ENCODE results near the gene SLCO1B1. TPM values are rescaled to one million over a fixed set of nuclear protein-coding genes. Genes with fewer than 3 reads are reported as not detected.
"Not testable (repeated sequence)": the region's sequence is repeated elsewhere in the genome, so short reads cannot be mapped to it uniquely, and the experiment has no call there.

Gene SLCO1B1, protein sequence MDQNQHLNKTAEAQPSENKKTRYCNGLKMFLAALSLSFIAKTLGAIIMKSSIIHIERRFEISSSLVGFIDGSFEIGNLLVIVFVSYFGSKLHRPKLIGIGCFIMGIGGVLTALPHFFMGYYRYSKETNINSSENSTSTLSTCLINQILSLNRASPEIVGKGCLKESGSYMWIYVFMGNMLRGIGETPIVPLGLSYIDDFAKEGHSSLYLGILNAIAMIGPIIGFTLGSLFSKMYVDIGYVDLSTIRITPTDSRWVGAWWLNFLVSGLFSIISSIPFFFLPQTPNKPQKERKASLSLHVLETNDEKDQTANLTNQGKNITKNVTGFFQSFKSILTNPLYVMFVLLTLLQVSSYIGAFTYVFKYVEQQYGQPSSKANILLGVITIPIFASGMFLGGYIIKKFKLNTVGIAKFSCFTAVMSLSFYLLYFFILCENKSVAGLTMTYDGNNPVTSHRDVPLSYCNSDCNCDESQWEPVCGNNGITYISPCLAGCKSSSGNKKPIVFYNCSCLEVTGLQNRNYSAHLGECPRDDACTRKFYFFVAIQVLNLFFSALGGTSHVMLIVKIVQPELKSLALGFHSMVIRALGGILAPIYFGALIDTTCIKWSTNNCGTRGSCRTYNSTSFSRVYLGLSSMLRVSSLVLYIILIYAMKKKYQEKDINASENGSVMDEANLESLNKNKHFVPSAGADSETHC
- total RNA-seq (not detected), total RNA-seq (0 to 0.14 (median 0) reads per million in 172 experiments)
- polyA plus RNA-seq (2013, experiment 1 of 2), result not detected
- polyA plus RNA-seq (2013, experiment 2 of 2), result not detected

- intact Hi-C loops (cut with DNase I, micrococcal nuclease), result no loop called here
- no peak within 1 kb of the TSS for H3K4me3 ChIP-seq (ENCODE audit: low read length)
- H3K27ac Mint-ChIP-seq, result no peak within 1 kb of the TSS
- H3K4me1 Mint-ChIP-seq (ENCODE audit: low read depth), result no peaks in the 10 kb centered on the region
- H3K4me1 ChIP-seq (ENCODE audit: insufficient read depth, low read length), result no peaks in the 10 kb centered on the region
- H3K9me3 Mint-ChIP-seq, result peaks cover 3% of the 10 kb centered on the region
- no peaks in the 10 kb centered on the region for H3K36me3 Mint-ChIP-seq (ENCODE audit: low read depth)
- H3K27ac ChIP-seq (ENCODE audit: low read depth in 1 of 2, low read length in 2 of 2), result no peak within 1 kb of the TSS
- DNase-seq (no peak), ATAC-seq (ENCODE audit: poor library complexity) (no peak)
- TF ChIP-seq, protein P1, sequence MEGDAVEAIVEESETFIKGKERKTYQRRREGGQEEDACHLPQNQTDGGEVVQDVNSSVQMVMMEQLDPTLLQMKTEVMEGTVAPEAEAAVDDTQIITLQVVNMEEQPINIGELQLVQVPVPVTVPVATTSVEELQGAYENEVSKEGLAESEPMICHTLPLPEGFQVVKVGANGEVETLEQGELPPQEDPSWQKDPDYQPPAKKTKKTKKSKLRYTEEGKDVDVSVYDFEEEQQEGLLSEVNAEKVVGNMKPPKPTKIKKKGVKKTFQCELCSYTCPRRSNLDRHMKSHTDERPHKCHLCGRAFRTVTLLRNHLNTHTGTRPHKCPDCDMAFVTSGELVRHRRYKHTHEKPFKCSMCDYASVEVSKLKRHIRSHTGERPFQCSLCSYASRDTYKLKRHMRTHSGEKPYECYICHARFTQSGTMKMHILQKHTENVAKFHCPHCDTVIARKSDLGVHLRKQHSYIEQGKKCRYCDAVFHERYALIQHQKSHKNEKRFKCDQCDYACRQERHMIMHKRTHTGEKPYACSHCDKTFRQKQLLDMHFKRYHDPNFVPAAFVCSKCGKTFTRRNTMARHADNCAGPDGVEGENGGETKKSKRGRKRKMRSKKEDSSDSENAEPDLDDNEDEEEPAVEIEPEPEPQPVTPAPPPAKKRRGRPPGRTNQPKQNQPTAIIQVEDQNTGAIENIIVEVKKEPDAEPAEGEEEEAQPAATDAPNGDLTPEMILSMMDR (IDR thresholded peaks at IDR 0.05), result no peak
- no peaks in the 10 kb centered on the region for H3K9me3 ChIP-seq (ENCODE audit: control insufficient read depth in 1 of 2, insufficient read depth in 1 of 2, low read length in 2 of 2)
- ChIA-PET CTCF (no interaction called here), POLR2A (no interaction called here)
- no peaks in the 10 kb centered on the region for H3K27me3 Mint-ChIP-seq
- no peak within 1 kb of the TSS for H3K4me3 Mint-ChIP-seq
- H3K36me3 ChIP-seq (ENCODE audit: insufficient read depth, low read length), result no peaks in the 10 kb centered on the region
- H3K27me3 ChIP-seq (ENCODE audit: control insufficient read depth in 1 of 2, insufficient read depth in 2 of 2, low read length in 2 of 2), result no peaks in the 10 kb centered on the region
These were observed at the start of gene SLCO1B1 for GRCh38 chr12:21130998-21131397. TSS of gene SLCO1B1 (plus strand) at chr12:21131194. CDS start at chr12:21141575, 10,381 bp downstream.

GRCh38 chr12:21084753-21085152 is 46.2 kb upstream of the SLCO1B1 start:
- H3K9me3 ChIP-seq (ENCODE audit: control insufficient read depth in 1 of 2, insufficient read depth in 1 of 2, low read length in 2 of 2); CTCF ChIA-PET; POLR2A ChIA-PET: not testable (repeated sequence)

GRCh38 chr12:21111732-21112131 is 19.3 kb upstream of the SLCO1B1 start:
- H3K27me3 Mint-ChIP-seq, result no peaks in the 10 kb centered on the region
- H3K36me3 Mint-ChIP-seq (ENCODE audit: low read depth), result no peaks in the 10 kb centered on the region
- H3K27ac ChIP-seq (ENCODE audit: low read depth in 1 of 2, low read length in 2 of 2), result no peak overlapping the region
- ChIA-PET POLR2A (no interaction called here), CTCF (no interaction called here)
- H3K27ac Mint-ChIP-seq, result no peak overlapping the region
- intact Hi-C loops (cut with DNase I, micrococcal nuclease), result no loop called here
- no peak overlapping the region for H3K4me3 Mint-ChIP-seq
- TF ChIP-seq, protein P1 (IDR thresholded peaks at IDR 0.05), result no peak
- H3K9me3 Mint-ChIP-seq, result peaks cover 11% of the 10 kb centered on the region
- no peaks in the 10 kb centered on the region for H3K36me3 ChIP-seq (ENCODE audit: insufficient read depth, low read length)
- ATAC-seq (ENCODE audit: poor library complexity), result no peak
- H3K4me3 ChIP-seq (ENCODE audit: low read length), result no peak overlapping the region
- no peaks in the 10 kb centered on the region for H3K27me3 ChIP-seq (ENCODE audit: control insufficient read depth in 1 of 2, insufficient read depth in 2 of 2, low read length in 2 of 2)
- DNase-seq, result no peak
- H3K9me3 ChIP-seq (ENCODE audit: control insufficient read depth in 1 of 2, insufficient read depth in 1 of 2, low read length in 2 of 2), result peaks cover 0 to 3% of the 10 kb centered on the region in 2 experiments
- no peaks in the 10 kb centered on the region for H3K4me1 Mint-ChIP-seq (ENCODE audit: low read depth)
- H3K4me1 ChIP-seq (ENCODE audit: insufficient read depth, low read length), result no peaks in the 10 kb centered on the region

More at GRCh38 chr12:21084753-21085152, 46.2 kb upstream of the SLCO1B1 start:
- H3K9me3 Mint-ChIP-seq; H3K36me3 ChIP-seq (ENCODE audit: insufficient read depth, low read length); H3K36me3 Mint-ChIP-seq (ENCODE audit: low read depth); H3K27me3 ChIP-seq (ENCODE audit: control insufficient read depth in 1 of 2, insufficient read depth in 2 of 2, low read length in 2 of 2); H3K27me3 Mint-ChIP-seq; H3K4me3 ChIP-seq (ENCODE audit: low read length); H3K4me1 ChIP-seq (ENCODE audit: insufficient read depth, low read length); intact Hi-C loops (cut with DNase I, micrococcal nuclease); ATAC-seq (ENCODE audit: poor library complexity); H3K4me1 Mint-ChIP-seq (ENCODE audit: low read depth); DNase-seq; H3K4me3 Mint-ChIP-seq; H3K27ac ChIP-seq (ENCODE audit: low read depth in 1 of 2, low read length in 2 of 2); H3K27ac Mint-ChIP-seq: not testable (repeated sequence)

All from CD4-positive, alpha-beta T cell (primary cell).